Neural cell (in vitro differentiated cells): ENCODE results near the gene RCBTB2.

Source experiments
- CTCF ChIP-seq: fragments of 450-650 bp; IDR thresholded peaks from 2 replicates; pipeline ENCODE4 v1.5.1; 2014; ENCODE audit warnings: antibody characterized with exemption, mild to moderate bottlenecking, moderate library complexity; ENCODE audit not compliant: poor library complexity, severe bottlenecking
- EP300 ChIP-seq: fragments of 450-650 bp; conservative IDR thresholded peaks from 2 replicates; pipeline ENCODE4 v1.6.1; 2014; ENCODE audit warnings: antibody characterized with exemption, mild to moderate bottlenecking, moderate library complexity; ENCODE audit not compliant: poor library complexity, severe bottlenecking
- EZH2 ChIP-seq: fragments of 200-600, 300-800 bp; shearing (Covaris generic), sonication (generic); IDR thresholded peaks from 2 replicates; pipeline ENCODE4 v1.6.1; 2014; ENCODE audit warnings: antibody characterized with exemption, low read length, borderline replicate concordance, mild to moderate bottlenecking; ENCODE audit not compliant: insufficient read depth, poor library complexity, severe bottlenecking
- MXI1 ChIP-seq: fragments of 450-650 bp; conservative IDR thresholded peaks from 2 replicates; pipeline ENCODE4 v1.6.1; 2014; ENCODE audit warnings: antibody characterized with exemption, mild to moderate bottlenecking; ENCODE audit not compliant: poor library complexity, severe bottlenecking
- POLR2AphosphoS5 ChIP-seq: IDR thresholded peaks from 2 replicates; pipeline ENCODE4 v1.6.1; 2012
- RAD21 ChIP-seq: fragments of 450-650 bp; conservative IDR thresholded peaks from 2 replicates; pipeline ENCODE4 v1.6.1; 2014; ENCODE audit warnings: antibody characterized with exemption, mild to moderate bottlenecking, moderate library complexity
- REST ChIP-seq: IDR thresholded peaks from 2 replicates; pipeline ENCODE4 v1.6.1; 2012; ENCODE audit warnings: borderline replicate concordance
- SMC3 ChIP-seq: fragments of 450-650 bp; conservative IDR thresholded peaks from 2 replicates; pipeline ENCODE4 v1.6.1; 2014; ENCODE audit warnings: antibody characterized with exemption, mild to moderate bottlenecking, moderate library complexity; ENCODE audit not compliant: poor library complexity
- TAF1 ChIP-seq: IDR thresholded peaks from 2 replicates; pipeline ENCODE4 v1.6.1; 2012; ENCODE audit warnings: low read depth

GRCh38 chr13:48486836-48487235 lies 46.0 kb downstream of the RCBTB2 start:
- TF ChIP-seq EP300: no peak
- TF ChIP-seq CTCF: no peak
- TF ChIP-seq RAD21: no peak
- TF ChIP-seq POLR2AphosphoS5: no peak
- no peak for TF ChIP-seq TAF1
- no peak for TF ChIP-seq EZH2
- no peak for TF ChIP-seq SMC3
- TF ChIP-seq MXI1: no peak
- no peak for TF ChIP-seq REST
